GM12872 (cell line): ENCODE results near the gene DENND5A.

Experiments used
- TF ChIP-seq, protein P1 (sequence below): IDR thresholded peaks from 3 replicates; pipeline ENCODE4 v1.5.1; 2011; ENCODE audit warnings: low read depth, mild to moderate bottlenecking, low read length, moderate library complexity; ENCODE audit not compliant: insufficient read depth

DENND5A gene

DNA sequence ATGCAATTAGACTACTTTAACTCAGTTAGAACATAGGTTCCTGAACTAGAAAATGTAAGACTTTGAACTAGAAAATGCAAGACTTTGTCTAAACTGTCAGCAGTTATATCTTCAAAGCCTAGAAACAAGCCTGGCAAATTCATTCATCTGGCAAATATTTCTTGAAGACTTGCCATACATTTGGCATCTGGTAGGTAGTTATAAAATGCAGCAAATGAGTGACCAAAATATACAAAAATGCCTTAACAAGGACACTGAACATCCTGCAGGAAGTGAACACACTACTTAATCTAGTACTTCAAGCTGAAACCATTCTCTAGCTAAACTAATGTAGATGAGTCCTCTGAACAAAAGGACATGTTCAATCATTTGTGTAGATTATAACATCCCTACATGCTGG, 89.0 kb downstream of the DENND5A start:
- TF ChIP-seq, protein P1, sequence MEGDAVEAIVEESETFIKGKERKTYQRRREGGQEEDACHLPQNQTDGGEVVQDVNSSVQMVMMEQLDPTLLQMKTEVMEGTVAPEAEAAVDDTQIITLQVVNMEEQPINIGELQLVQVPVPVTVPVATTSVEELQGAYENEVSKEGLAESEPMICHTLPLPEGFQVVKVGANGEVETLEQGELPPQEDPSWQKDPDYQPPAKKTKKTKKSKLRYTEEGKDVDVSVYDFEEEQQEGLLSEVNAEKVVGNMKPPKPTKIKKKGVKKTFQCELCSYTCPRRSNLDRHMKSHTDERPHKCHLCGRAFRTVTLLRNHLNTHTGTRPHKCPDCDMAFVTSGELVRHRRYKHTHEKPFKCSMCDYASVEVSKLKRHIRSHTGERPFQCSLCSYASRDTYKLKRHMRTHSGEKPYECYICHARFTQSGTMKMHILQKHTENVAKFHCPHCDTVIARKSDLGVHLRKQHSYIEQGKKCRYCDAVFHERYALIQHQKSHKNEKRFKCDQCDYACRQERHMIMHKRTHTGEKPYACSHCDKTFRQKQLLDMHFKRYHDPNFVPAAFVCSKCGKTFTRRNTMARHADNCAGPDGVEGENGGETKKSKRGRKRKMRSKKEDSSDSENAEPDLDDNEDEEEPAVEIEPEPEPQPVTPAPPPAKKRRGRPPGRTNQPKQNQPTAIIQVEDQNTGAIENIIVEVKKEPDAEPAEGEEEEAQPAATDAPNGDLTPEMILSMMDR: no peak

DNA sequence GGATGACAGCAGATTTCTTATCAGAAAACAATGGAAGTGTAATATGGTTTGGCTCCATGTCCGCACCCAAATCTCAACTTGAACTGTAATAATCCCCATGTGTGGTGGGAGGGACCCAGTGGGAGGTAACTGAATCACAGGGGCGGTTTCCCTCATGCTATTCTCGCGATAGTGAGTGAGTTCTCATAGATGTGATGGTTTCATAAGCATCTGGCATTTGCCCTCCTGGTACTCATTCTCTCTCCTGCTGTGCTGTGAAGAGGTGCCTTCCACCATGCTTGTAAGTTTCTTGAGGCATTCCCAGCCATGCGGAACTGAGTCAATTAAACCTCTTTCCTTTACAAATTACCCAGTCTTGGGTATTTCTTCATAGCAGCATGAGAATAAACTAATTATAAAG, 92.8 kb downstream of the DENND5A start:
- TF ChIP-seq, protein P1: no peak

DNA sequence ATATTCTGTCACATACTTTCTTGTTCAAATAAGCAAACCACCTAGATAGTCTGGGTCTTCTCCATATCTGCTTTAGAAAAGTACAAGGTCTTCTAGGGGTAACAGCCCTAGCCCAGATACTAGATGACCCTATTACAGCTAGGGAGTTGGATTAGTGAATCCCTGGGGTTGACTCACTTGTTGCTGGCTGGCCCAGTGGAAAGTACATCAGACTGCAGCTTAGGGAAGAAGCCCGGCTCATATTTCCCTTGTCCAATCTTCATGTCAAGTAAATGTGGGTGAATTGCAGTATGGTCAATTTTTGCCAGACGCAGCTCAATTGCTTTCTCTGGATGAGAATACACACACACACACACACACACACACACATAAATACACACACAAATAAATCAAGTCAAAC, 94.7 kb downstream of the DENND5A start:
- TF ChIP-seq, protein P1: no peak

DNA sequence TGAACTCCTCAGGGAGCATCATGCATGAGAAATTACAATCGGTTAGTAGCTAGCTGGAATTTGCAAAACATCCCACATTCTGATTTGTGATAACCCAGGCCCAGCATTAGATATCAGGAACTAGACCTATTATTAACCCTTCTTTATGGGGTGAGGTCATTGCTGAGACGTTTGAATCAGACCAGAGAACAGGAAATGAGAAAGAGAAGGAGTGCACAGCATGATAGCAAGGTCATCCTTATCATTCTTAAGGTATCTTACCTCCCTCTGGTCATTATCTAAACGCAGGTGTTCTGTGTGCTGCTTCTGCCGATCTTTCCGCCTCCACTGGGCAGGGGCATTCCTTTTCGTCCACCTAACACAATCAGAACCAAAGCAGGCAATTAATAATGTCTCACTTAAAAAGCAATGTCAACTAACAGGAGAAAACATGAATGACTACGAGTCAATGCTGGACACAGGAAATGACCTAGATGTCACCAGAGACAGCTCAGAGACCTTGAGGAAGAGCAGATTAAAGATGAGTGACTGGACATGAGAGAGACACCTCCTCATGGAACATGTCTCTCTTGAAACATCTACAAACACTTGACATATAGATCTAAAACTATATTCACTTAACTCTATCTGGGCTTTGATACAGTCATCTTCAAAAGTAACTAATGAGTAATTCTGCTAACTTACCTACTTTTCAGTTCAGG, 95.4 kb downstream of the DENND5A start:
- TF ChIP-seq, protein P1: no peak

DNA sequence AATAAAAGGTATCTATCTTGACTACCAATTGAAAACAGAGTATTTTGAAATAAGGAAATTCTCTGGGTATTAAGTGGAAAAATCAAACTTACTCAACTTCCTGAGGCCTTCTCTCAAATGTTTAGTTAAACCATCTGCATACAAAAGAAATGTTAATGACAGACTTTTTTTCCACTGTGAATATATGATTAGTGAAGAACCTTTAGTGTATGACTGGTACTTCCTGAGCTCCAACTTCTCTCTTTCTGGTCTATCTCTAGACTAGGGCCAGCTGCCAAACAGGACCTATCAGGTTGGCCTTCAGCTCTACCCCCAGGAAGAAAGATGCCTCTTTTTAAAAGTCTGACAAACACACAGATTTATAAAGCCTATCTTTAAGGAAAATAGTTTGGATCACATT, 105.0 kb downstream of the DENND5A start:
- TF ChIP-seq, protein P1: no peak

DNA sequence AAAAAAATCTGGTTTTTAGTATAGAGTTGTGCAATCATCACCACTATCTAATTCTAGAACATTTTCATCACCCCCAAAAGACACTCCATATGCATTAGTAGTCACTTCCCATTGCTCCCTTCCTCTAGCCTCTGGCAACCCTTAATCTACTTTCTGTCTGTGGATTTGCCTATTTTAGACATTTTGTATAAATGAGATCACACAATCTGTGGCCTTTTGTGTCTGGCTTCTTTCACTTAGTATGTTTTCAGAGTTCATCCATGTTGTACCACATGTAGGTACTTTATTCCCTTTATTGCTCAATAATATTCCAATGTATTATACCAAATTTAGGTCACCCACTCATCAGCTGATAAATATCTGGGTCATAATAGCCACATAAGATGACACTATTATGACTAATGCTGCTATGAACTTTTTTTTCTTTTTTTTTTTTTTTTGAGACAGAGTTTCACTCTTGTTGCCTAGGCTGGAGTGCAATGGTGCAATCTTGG, 106.2 kb downstream of the DENND5A start:
- TF ChIP-seq, protein P1: no peak

DNA sequence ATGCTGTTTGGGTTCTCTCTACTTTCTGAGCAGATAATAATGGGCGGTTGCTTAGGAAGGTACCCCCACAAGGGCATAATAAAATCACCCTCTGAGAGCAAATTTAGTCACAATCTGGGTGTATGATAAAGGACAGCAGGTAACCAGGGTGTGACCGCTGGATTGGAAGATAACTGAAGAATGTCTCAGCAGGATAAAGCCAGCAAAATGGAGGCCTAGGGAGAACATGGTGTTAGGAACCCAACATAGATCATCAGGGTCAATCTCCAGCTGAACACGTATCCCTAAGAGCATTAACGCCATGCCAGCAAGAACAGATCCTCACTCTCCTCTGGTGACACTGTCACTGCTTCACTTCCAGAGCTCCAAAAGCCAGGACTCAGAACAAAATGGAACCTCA, 109.2 kb downstream of the DENND5A start:
- TF ChIP-seq, protein P1: no peak
